RWPE1 (cell line): ENCODE measurements around the gene MMP8.
"Not testable (repeated sequence)": the region's sequence is repeated elsewhere in the genome, so short reads cannot be mapped to it uniquely, and the experiment has no call there.

Source experiments
- CTCF ChIA-PET: fragments of 350-600 bp; sonication (Branson Sonifier 250); formaldehyde crosslinking; extraction: SDS; loops from one replicate; lab custom pipeline; 2021; lab: Yijun Ruan, JAX
- POLR2A ChIA-PET: fragments of 400-600 bp; formaldehyde crosslinking; extraction: SDS; loops from one replicate; lab custom pipeline; 2020; ENCODE audit warnings: antibody characterized with exemption; ENCODE audit not compliant: low non-redundant PET; lab: Yijun Ruan, JAX
- DNase-seq: peaks from one replicate; pipeline ENCODE4 v3.0.0; 2012; ENCODE audit warnings: low spot score
- H3K27ac ChIP-seq: fragments of 450-650 bp; 2 replicates; pipeline ENCODE4 v1.5.1; 2017
- TF ChIP-seq, protein P1 (sequence below): fragments of 450-650 bp; conservative IDR thresholded peaks from 2 replicates; pipeline ENCODE4 v1.5.1; 2017; ENCODE audit warnings: low read depth, mild to moderate bottlenecking

MMP8 gene

DNA sequence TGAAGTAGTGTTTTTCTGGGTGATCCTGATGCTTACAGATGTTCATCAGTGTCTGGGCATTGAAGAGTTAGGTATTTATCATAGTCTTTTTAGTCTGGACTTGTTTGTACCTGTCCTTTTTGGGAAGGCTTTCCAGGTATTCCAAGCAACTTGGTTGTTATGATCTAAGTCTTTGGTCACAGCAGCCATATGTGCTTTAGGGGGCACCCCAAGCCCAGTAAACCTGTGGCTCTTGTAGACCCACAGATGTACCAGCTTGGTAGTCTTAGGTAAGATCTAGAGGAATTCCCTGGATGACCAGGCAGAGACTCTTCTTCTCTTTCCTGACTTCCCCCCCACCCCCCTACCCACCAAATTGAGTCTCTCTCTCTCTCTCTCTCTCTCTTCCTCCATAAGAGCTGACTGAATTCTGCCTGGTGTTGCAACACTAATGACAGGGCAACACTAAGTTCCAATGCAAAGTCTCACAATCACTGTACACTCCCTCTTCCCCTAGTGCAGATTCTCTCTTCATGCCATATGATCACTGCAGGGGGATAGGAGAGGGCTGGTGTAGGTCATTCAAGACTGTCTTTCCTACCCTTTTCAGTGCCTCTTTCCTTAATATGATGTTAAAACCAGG lies 24.5 kb upstream of the MMP8 start:
- ChIA-PET CTCF (no interaction called here), POLR2A (no interaction called here)
- TF ChIP-seq, protein P1, sequence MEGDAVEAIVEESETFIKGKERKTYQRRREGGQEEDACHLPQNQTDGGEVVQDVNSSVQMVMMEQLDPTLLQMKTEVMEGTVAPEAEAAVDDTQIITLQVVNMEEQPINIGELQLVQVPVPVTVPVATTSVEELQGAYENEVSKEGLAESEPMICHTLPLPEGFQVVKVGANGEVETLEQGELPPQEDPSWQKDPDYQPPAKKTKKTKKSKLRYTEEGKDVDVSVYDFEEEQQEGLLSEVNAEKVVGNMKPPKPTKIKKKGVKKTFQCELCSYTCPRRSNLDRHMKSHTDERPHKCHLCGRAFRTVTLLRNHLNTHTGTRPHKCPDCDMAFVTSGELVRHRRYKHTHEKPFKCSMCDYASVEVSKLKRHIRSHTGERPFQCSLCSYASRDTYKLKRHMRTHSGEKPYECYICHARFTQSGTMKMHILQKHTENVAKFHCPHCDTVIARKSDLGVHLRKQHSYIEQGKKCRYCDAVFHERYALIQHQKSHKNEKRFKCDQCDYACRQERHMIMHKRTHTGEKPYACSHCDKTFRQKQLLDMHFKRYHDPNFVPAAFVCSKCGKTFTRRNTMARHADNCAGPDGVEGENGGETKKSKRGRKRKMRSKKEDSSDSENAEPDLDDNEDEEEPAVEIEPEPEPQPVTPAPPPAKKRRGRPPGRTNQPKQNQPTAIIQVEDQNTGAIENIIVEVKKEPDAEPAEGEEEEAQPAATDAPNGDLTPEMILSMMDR = no peak
- DNase-seq = no peak
- H3K27ac ChIP-seq = no peak overlapping the region

DNA sequence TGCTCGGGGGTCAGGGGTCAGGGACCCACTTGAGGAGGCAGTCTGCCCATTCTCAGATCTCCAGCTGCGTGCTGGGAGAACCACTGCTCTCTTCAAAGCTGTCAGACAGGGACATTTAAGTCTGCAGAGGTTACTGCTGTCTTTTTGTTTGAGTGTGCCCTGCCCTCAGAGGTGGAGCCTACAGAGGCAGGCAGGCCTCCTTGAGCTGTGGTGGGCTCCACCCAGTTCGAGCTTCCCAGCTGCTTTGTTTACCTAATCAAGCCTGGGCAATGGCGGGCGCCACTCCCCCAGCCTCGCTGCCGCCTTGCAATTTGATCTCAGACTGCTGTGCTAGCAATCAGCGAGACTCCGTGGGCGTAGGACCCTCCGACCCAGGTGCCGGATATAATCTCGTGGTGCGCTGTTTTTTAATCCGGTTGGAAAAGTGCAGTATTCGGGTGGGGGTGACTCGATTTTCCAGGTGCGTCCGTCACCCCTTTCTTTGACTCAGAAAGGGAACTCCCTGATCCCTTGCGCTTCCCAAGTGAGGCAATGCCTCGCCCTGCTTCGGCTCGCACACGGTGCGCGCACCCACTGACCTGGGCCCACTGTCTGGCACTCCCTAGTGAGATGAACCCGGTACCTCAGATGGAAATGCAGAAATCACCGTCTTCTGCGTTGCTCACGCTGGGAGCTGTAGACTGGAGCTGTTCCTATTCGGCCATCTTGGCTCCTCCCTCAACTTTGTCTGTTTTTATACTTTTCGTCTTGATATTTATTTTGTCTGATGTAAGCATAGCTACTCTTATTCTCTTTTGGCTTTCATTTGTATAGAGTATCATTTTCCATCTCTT lies 22.2 kb upstream of the MMP8 start:
- CTCF ChIA-PET, POLR2A ChIA-PET, DNase-seq: not testable (repeated sequence)
- H3K27ac ChIP-seq = peak overlapping the region; percentile 70

DNA sequence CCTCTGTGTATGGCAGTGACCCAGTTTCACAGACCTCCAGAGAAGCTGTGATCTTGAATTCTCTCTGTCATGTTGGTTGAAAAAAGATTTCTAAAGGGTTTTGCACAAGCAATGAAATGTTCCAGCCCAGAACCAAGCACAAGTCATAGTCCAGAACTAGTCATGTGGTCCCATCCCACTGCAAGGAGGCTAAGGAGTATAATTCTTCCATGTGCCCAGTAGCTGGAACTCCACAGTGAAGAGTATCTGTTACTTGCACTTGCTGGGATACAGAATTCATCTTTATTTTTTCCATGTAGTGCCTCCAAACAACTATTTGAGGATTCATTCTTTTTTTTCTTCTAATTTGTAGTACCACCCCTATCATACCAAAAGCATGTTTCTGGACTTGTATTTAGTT lies 9.9 kb upstream of the MMP8 start:
- POLR2A ChIA-PET = no interaction called here
- H3K27ac ChIP-seq = no peak overlapping the region
- CTCF ChIA-PET = interaction anchor here (0.6 to 1.4 kb wide), 4 partner anchors 16 to 368 kb away, joined by 3 to 4 read pairs (median 4); no protein-coding TSS in a partner anchor
- no peak for DNase-seq
- TF ChIP-seq, protein P1 = no peak

DNA sequence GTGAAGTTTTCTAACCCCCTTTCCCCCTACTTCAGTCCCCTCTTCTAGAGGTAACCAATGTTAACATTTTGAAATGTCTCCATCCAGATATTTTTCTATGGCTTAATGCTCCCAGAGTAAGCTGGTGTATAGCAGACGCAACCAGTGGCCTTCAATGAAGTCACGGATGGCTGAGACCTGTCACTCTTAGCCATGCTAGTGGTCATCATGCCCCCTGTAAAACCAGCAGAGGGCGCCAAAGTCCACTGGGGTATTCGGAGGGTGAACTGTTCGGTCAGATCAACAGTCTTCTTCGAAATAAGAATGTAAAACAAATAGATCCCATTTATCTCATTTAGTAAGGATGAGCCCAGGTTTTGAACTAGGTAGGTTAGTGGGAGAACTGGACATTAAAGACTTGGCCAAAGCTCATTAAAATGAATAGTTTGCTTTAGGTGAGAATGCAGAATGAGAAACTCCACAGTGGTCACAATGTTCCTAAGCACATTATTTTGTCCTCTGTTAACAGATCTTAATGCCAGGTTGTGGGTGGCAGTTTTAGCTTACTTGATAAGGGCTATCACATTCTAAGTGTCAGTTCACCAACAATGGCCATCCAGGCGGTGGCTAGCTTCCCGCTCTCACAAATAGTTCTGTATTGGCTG lies 8.6 kb upstream of the MMP8 start:
- CTCF ChIA-PET = interaction anchor here (0.5 to 1.4 kb wide), 12 partner anchors 17 to 333 kb away, joined by 3 to 9 read pairs (median 4); no protein-coding TSS in a partner anchor
- POLR2A ChIA-PET = no interaction called here
- TF ChIP-seq, protein P1 = peak; percentile 88
- H3K27ac ChIP-seq = no peak overlapping the region
- peak; percentile 74 for DNase-seq

DNA sequence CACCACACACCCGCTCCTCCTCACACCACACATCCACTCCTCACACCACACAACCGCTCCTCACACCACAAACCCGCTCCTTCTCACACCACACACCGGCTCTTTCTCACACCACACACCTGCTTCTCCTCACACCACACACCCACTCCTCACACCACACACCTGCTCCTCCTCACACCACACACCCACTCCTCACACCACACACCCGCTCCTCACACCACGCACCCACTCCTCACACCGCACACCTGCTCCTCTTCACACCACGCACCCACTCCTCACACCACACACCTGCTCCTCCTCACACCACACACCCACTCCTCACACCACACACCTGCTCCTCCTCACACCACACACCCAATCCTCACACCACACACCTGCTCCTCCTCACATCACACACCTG lies 6.2 kb upstream of the MMP8 start:
- CTCF ChIA-PET, H3K27ac ChIP-seq, POLR2A ChIA-PET, DNase-seq: not testable (repeated sequence)

DNA sequence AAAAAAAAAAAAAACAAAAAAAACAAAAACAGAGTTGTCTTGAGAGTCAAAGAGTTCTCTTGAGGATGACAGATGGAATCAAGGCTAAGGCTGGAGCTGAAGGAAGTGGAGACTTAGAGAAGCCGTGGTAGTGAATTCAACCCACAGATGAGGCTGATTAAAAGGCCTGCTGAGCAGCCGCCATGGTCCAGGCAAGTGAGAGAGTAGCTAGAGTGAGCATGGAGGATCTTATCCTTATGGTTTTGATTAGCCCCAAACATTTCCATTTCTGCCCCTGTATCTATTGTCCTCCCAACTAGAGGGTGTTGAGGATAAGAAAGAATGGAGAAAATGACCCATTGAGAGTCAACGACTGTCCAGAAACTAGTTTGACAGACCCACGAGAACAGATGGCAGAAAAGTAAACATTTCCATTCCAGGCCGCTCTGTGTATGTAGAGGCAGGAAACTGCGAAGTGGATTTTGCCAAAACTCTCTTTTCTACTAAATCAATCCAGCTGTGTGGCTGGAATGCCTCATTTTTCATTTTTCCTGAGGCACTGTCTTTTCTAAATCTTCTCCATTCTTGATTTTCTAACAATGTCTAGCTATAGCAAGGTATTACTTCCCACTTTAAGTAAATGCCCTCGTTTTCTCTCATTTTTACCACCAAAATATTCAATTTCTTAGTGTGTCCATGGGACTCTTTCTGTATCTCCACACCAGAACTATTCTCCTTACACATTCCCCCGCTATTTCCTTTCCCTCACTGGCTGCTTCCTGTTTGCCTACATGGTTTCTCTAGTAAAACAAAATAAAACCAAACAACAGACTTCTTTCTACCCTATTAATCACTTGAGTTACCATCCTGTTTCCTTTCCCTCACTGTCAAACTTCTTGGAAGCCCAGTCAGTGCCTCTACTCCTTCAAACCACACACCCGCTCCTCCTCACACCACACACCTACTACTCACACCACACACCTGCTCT lies 5.4 kb upstream of the MMP8 start:
- TF ChIP-seq, protein P1 = no peak
- DNase-seq = no peak
- ChIA-PET CTCF (interaction anchor here (0.5 to 1.5 kb wide), 2 partner anchors 185 to 211 kb away, joined by 5 to 6 read pairs; no protein-coding TSS in a partner anchor), POLR2A (no interaction called here)
- H3K27ac ChIP-seq = no peak overlapping the region
